GM21381 (cell line): ENCODE results near the gene KMT2D.

ENCODE experiments used
- ATAC-seq: cut with Tn5 transposase; IDR thresholded peaks from one replicate; pipeline ENCODE4 v1.9.1; 2021; ENCODE audit warnings: mild to moderate bottlenecking, moderate library complexity; ENCODE audit not compliant: unreplicated experiment

The KMT2D gene

DNA sequence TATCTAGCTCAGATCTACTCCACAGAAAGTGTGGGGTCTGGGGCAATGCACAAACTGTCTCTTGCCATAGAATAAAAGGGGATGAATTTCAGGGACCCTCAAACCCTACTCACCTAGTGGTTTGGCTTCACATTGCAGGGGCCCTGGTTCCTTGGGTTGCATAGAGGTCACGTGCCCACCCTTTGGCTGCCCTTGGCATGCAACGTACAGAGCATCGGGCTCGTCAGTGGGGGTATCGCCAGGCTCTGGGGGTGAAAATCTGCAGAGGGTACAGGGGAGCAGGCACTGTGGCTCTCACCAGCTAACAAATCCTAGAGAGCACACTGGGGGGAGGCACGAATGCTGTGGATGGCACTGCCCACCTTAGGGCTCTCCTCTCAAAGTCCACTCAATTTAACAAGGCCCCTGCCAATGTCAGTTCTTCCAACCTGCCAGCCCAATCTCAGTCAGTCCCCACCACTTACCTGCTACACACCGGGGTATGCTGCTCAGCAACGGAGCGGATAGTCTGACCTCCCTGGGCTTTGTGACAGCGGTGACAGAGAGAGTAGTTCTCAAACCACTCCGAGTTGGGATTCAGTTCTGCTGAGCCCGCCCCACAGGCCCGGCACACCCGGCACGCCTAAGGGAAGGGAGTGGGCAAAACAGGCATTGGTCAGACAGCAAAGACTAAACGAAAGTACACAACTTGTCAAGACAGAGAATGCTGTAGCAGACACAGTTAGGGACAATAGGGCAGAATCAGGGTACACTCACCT lies 8.0 kb downstream of the KMT2D start:
- ATAC-seq: no peak

GRCh38 chr12:49051777-49052438 lies 8.7 kb downstream of the KMT2D start:
- ATAC-seq: no peak

DNA sequence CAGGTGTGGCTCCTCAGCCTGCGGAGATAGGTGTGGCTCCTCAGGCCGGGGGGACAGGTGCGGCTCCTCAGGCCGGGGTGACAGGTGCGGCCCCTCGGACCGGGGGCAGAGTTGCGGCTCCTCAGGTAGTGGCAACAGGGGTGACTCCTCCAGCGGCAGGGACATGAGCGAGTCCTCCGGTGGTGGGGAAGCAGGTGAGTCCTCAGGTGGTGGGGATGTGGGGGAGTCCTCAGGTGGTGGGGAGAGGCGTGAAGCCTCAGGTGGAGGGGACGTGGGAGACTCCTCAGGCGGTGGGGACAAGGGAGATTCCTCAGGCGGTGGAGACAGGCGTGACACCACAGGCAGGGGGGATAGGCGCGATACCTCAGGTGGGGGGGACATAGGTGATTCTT lies 9.2 kb downstream of the KMT2D start:
- no peak for ATAC-seq

DNA sequence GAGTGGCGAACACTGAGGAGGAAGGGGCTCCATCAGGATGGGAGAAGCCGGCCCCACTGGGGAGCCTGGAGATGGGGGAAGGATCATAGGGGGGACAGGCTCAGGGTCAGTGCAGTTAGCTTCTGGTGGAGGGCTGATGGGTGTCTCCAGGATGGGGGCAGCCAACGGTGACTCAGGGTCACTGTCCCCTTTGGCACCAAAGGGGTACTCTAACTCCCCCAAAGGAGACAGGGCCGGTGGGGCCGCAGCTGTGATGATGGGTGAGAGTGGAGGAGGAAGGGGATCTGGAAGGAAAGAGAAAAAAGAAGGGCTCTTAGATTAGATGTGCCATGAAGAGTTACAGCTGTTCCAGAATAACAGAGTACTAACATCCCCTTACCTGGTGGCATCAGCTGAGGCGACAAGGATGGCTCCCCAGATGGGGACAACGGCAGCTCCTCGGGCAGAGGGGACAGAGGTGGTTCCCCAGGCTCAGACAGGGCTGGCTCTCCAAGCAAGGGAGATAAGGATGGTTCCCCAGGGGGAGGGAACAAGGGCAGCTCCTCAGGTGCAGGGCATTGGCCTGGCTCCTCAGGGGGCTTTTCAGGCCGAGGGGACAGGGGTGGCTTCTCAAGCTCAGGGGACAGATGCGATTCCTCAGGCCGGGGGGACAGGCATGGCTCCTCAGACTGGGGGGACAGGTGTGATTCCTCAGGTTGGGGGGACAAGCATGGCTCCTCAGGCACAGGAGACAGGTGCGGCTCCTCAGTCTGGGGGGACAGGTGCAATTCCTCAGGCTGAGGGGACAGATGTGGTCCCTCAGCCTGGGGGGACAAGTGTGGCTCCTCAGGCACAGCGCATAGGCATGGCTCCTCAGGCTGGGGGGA lies 9.9 kb downstream of the KMT2D start:
- no peak for ATAC-seq

DNA sequence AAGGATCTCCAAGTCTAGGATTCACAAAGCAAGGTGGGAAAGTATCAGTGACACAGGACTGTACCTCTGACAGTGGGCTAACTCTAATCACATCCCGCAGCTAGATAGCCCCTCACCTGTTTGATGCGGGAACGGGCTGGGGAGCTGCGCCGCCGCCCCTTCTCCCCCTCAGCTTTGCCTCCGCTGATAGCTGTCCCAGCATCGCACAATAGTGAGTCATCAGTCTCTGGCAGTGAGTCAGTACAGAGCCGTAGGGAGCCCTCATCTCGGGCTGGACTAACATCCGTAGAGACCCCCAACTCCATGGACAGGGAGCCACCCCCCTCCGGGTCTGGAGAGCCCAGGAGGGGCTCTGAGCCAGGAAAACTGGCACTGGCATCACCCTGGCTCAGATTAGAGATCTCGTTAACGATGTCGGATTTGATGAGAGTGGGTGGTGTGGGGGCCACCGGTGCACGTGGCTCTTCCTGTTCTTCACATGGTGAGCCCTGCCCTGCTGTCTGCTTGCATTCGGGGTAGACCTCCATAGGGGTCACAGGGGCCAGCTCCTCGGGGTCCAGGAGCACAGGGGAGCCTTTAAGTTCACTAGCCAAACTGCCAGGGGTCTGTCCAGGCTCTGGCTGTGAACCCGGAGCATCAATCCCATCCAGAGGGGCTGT lies 10.9 kb downstream of the KMT2D start:
- ATAC-seq: no peak

GRCh38 chr12:49048953-49049352 lies 11.6 kb downstream of the KMT2D start:
- no peak for ATAC-seq

DNA sequence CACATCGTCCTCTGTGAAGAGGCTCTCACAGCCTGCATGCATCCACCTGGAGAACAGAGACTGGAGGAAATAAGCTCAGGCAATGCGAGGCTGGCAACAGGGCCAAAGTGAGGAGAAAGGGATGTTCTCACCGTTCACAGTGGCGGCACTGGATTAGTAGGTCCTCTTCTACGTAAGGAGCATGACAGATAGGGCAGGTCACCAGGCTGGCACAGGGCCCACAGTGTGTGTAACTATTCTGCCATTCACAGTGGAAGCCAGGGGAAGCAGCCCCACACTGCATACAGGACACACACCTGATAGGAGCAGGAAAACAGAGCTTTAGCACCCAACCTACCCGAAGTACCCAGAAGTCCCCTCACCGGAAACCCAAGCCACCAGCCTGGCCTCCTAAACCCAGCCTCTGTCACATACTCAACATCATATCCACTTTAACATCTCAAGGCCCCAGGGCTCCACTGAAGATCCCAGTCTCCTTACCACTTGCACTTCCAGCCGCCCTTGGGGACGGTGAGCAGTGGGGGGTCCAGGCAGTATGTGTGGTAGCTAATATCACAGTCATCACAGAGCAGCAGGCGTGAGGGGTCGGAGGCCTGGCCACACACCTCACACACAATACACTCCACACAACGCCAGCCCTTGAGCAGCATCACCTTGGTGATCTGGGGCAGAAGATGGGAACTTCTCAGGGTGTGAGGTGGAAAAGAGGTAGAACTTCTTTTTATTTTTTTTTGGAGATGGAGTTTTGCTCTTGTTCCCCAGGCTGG lies 14.3 kb downstream of the KMT2D start:
- no peak for ATAC-seq

GRCh38 chr12:49044660-49045059 lies 15.9 kb downstream of the KMT2D start:
- no peak for ATAC-seq

DNA sequence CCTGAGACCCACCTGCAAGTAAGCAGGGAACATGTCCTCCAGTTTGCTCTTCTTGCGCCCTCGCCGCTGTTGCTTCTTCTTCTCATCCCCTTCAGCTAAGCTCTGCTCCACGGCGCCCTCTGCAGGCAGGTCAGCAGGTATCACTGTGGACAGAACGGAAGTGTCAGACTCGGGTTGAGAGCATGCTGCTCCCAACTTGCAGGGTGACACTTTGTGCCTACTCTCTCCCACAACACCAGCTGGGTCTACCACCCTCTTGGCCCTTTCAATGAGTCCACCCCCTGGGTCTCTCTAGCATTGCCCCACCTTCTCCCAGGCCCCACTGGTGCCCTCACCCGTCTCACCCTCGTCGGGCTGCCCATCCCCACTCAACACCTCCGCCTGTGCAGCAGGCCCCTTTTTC lies 16.7 kb downstream of the KMT2D start:
- no peak for ATAC-seq

GRCh38 chr12:49043241-49043640 lies 17.4 kb downstream of the KMT2D start:
- no peak for ATAC-seq

DNA sequence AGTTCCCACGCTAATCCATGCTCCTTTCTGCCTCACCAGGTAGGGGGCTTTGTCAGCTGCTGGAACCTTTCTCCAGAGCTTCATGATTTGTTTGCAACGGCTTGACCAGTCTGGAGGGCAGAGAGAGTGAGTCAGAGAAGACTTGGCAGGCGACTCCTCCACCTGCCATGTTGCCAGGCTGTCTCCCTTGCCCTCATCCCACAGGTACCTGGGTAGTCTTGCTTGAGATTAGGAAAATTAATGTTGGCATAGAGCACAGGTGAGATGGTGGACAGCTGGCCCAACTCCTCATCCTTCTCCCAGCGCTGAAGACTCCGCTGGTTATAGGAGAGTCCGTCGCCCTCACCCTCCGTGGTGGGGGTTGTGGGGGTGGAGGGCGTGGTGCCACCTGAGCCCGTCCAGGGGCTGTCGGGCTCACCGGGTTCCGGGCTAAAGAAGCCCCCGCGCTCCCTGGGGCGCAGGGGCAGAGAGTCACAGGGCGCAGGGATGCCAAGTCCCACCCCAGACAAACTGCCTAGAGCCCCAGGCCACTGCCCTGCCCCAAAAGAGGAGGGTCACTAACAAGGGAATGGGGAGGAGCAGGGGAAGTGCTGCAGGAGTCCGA lies 18.6 kb downstream of the KMT2D start:
- no peak for ATAC-seq

DNA sequence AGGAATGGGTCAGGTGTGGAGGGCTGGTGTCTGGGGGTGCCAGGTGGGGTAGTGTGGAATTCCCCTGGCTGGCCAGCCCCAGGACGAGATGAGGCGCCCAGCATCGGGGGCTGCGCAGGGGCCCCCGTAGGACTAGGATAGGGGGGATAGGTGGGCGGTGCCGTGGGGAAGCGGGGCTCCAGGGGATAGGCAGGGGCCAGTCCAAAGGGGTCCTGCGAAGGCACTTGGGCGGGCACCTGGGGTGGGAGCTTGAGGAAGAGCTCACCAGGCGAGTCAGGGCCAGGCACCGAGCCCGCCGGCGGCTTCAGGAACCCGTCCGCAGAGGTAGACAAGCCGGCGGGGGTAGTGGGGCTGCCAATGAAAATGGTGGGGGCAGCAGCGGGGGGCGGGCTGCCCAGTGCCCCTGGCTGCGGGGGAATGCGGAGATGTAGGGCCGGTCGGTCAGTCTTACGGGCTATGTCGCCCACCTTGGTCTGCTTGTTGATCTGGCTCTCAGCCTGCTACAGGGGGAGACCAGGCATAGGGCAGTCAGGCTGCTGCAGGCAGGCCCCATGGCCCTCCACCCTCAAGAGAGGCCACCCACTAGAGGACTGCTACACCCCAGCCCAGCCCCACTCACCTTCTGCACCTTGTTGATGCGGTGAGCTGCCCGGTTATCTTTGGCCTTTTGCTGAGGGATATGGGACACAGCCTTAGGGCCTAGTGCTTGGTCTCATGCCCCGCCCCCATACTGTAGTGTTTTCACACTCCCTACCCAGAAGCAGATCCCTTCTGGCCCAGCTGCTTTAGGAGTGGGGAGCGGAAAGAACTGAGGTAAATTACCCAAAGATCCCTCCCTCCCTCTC lies 19.3 kb downstream of the KMT2D start:
- no peak for ATAC-seq

DNA sequence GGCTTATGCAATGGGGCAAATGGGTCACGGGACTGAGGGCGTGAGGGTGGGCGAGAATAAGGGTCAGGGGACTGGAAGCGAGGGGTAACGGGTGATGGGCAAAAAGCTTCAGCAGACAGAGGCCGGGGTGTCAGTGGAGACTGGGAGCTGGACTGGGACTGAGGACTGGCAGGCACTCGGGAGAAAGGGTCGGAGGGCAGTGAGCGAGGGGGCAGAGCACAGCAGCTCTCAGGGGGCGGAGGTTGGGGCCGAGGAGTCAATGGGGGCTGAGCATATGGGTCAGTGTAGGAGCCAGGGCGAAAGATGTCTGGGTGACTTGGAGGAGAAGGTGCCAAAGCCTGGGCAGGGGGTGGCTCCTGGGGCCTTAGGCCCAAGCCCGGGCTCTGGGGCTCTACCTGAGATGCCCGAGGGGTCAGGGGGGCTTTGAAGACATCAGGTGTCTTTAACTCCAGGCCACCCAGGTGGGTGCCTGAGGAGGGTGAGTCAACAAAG lies 20.2 kb downstream of the KMT2D start:
- no peak for ATAC-seq

GRCh38 chr12:49039421-49040363 lies 20.9 kb downstream of the KMT2D start:
- no peak for ATAC-seq

GRCh38 chr12:49038291-49038955 lies 22.2 kb downstream of the KMT2D start:
- ATAC-seq: no peak

DNA sequence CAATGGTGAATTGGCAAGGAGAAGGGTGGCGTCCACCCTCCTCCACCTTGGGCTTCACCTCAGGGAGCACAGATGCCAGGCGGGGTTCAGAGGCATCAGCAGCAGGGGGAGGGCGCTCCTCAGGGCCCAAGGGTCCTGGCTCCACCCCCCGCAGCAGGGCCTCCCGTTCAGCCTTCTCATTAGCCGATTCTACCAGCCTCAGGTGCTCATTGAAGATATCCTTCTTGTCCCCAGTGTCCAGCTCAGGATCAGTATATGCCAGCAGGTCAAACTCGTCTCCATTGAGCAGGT lies 22.7 kb downstream of the KMT2D start:
- no peak for ATAC-seq

GRCh38 chr12:49037111-49037946 lies 23.3 kb downstream of the KMT2D start:
- ATAC-seq: no peak
